Transverse colon (tissue), 4 donors: ENCODE measurements around the gene INPP5B. TPM values are rescaled to one million over a fixed set of nuclear protein-coding genes. Genes with fewer than 3 reads are reported as not detected.

ENCODE experiments used
- DNase-seq: peaks from one replicate; pipeline ENCODE4 v3.0.0-alpha.2; 2019
- H3K27ac ChIP-seq, 4 donors: fragments of 200-600 bp; sonication (generic); 2 replicates each; pipeline ENCODE4 v1.5.1; 2016 to 2018; ENCODE audit warnings: inconsistent platforms in 4 of 4
- H3K27me3 ChIP-seq: fragments of 200-600 bp; sonication (generic); 2 replicates; pipeline ENCODE4 v1.5.1; 2017; ENCODE audit warnings: inconsistent platforms
- H3K36me3 ChIP-seq, 4 donors: fragments of 200-600 bp; sonication (generic); 2 replicates each; pipeline ENCODE4 v1.5.1; 2017 to 2019; ENCODE audit warnings: inconsistent platforms in 4 of 4
- H3K4me1 ChIP-seq, 4 donors: fragments of 200-600 bp; sonication (generic); 2 replicates each; pipeline ENCODE4 v1.5.1; 2017 to 2020; ENCODE audit warnings: inconsistent platforms in 4 of 4
- H3K4me3 ChIP-seq, 4 donors: fragments of 200-600 bp; sonication (generic); 1 replicate in 1 of 4; 2 replicates in 3 of 4; pipeline versions ENCODE4 v1.5.1 to v1.6.1; 2017 to 2019; ENCODE audit warnings: inconsistent platforms in 4 of 4
- H3K9me3 ChIP-seq, 2 donors: fragments of 200-600 bp; sonication (generic); 2 replicates each; pipeline ENCODE4 v1.5.1; 2017 to 2019; ENCODE audit warnings: inconsistent platforms in 2 of 2
- CTCF ChIP-seq, 5 experiments: fragments of 200-600 bp in 3 of 5; fragments of 450-650 bp in 2 of 5; sonication (generic) in 3 of 5; IDR thresholded peaks; 1 replicate in 2 of 5; 2 replicates in 3 of 5; pipeline ENCODE4 v1.5.1; 2016 to 2017; ENCODE audit warnings: antibody characterized with exemption in 5 of 5, inconsistent platforms in 3 of 5, mild to moderate bottlenecking in 2 of 5, moderate library complexity in 1 of 5
- EP300 ChIP-seq: sonication (generic); formaldehyde crosslinking; IDR thresholded peaks from one replicate; pipeline ENCODE4 v1.6.1; 2017; ENCODE audit warnings: antibody characterized with exemption, low read depth
- POLR2A ChIP-seq: fragments of 450-650 bp; IDR thresholded peaks from one replicate; pipeline ENCODE4 v1.6.1; 2016; ENCODE audit warnings: antibody characterized with exemption, mild to moderate bottlenecking, moderate library complexity
- POLR2AphosphoS5 ChIP-seq, 3 donors: sonication (generic); formaldehyde crosslinking; IDR thresholded peaks; one replicate each; pipeline ENCODE4 v1.6.1; 2016; ENCODE audit warnings: antibody characterized with exemption in 3 of 3
- WGBS, 2 donors: methylation state at CpG; one replicate each; pipeline ENCODE4 v1.1.5; 2018; ENCODE audit warnings: low coverage in 1 of 2; 5-methylcytosine and 5-hydroxymethylcytosine counted together
- in situ Hi-C, 4 donors: fragments of 200-750 bp; cut with MboI; loops; one replicate each; pipeline versions ENCODE4 v1.15.0 to v1.15.1; 2017; ENCODE audit warnings: low sequenced_read_pairs in 3 of 4, low pct_ligation_motif_present in 1 of 4, low pct_unique_long_range_greater_than_20kb in 1 of 4
- intact Hi-C: fragments of 100-400 bp; cut with DNase I; formaldehyde crosslinking; loops from one replicate; pipeline ENCODE4 v1.15.1; 2023; ENCODE audit warnings: low total_unique reads
- small RNA-seq, 4 donors: library from RNA; depleted of rRNA; stranded (forward); fragments of <200 nt; gene quantifications; one replicate each; pipeline ENCODE3, GENCODE V24; 2016
- total RNA-seq, 4 donors: library from RNA; depleted of rRNA; stranded (reverse); fragments of >200 nt; gene quantifications; one replicate each; pipeline ENCODE4 v1.1.0, GENCODE V29; 2016

INPP5B gene
- total RNA-seq, 4 donors from 2014 or later = 32.6 to 43.6 (median 39.1) TPM

GRCh38 chr1:37817481-37817880 lies 129.4 kb downstream of the INPP5B start:
- TF ChIP-seq POLR2AphosphoS5 (IDR thresholded peaks at IDR 0.05) = no peak
- TF ChIP-seq POLR2A = no peak
- TF ChIP-seq EP300 = no peak
- no peak for TF ChIP-seq CTCF (IDR thresholded peaks at IDR 0.05)
- H3K27ac ChIP-seq = no peak overlapping the region
- WGBS, 2 donors = 32% methylated on average over 2 of the region's 2 CpGs; no CpG with 5 or more reads in 1 of the 2 donors
- intact Hi-C loops = no loop called here
- no peaks in the 10 kb centered on the region for H3K9me3 ChIP-seq
- peaks cover 0 to 40% (median 16%) of the 10 kb centered on the region in 4 donors for H3K36me3 ChIP-seq
- DNase-seq = no peak
- in situ Hi-C loops = no loop called here
- H3K4me1 ChIP-seq = peaks cover 0 to 6% (median 0%) of the 10 kb centered on the region in 4 donors
- no peak overlapping the region for H3K4me3 ChIP-seq
- no peaks in the 10 kb centered on the region for H3K27me3 ChIP-seq

GRCh38 chr1:37814252-37814651 lies 132.6 kb downstream of the INPP5B start:
- no peak for DNase-seq
- TF ChIP-seq POLR2AphosphoS5 (IDR thresholded peaks at IDR 0.05) (no peak), EP300 (no peak), POLR2A (no peak), CTCF (IDR thresholded peaks at IDR 0.05) (no peak)
- peaks cover 0 to 21% (median 6%) of the 10 kb centered on the region in 4 donors for H3K36me3 ChIP-seq
- no peak overlapping the region for H3K4me3 ChIP-seq
- peaks cover 1 to 20% (median 2%) of the 10 kb centered on the region in 4 donors for H3K4me1 ChIP-seq
- H3K27ac ChIP-seq = no peak overlapping the region
- no peaks in the 10 kb centered on the region for H3K27me3 ChIP-seq
- WGBS, 2 donors = 92 to 100% methylated on average over 2 to 7 of the region's 7 CpGs
- in situ Hi-C loops (no loop called here), intact Hi-C loops (loop anchor here (5.0 kb wide), 1 partner anchor 302 kb away; the partner anchor contains the start of gene MEAF6)
- no peaks in the 10 kb centered on the region for H3K9me3 ChIP-seq

GRCh38 chr1:37813529-37814145 lies 133.2 kb downstream of the INPP5B start:
- H3K27ac ChIP-seq = no peak overlapping the region
- TF ChIP-seq POLR2A (no peak), POLR2AphosphoS5 (IDR thresholded peaks at IDR 0.05) (no peak), EP300 (no peak), CTCF (IDR thresholded peaks at IDR 0.05) (no peak)
- intact Hi-C loops (loop anchor here (5.0 kb wide), 1 partner anchor 301 kb away; the partner anchor contains the start of gene MEAF6), in situ Hi-C loops (no loop called here)
- DNase-seq = no peak
- peaks cover 5 to 26% (median 8%) of the 10 kb centered on the region in 4 donors for H3K4me1 ChIP-seq
- WGBS, 2 donors = 65 to 79% methylated on average over 1 to 2 of the region's 2 CpGs
- no peaks in the 10 kb centered on the region for H3K27me3 ChIP-seq
- H3K9me3 ChIP-seq = no peaks in the 10 kb centered on the region
- H3K36me3 ChIP-seq = peaks cover 0 to 21% (median 6%) of the 10 kb centered on the region in 4 donors
- no peak overlapping the region for H3K4me3 ChIP-seq

- WGBS, 2 donors = 32 to 38% methylated on average over 5 to 7 of the region's 7 CpGs
Measured at GRCh38 chr1:37811027-37811655, 135.7 kb downstream of the INPP5B start.

More at GRCh38 chr1:37811027-37811655, 135.7 kb downstream of the INPP5B start:
- H3K27me3 ChIP-seq = no peaks in the 10 kb centered on the region
- H3K9me3 ChIP-seq = no peaks in the 10 kb centered on the region
- intact Hi-C loops (loop anchor here (5.0 kb wide), 1 partner anchor 299 kb away; the partner anchor contains the start of gene MEAF6), in situ Hi-C loops (no loop called here)
- H3K36me3 ChIP-seq = peaks cover 0 to 17% (median 4%) of the 10 kb centered on the region in 4 donors
- H3K27ac ChIP-seq = no peak overlapping the region
- H3K4me3 ChIP-seq = no peak overlapping the region
- H3K4me1 ChIP-seq = peaks cover 12 to 32% (median 20%) of the 10 kb centered on the region in 4 donors
- TF ChIP-seq EP300 = no peak
- TF ChIP-seq CTCF (IDR thresholded peaks at IDR 0.05) = peak; percentile 74 to 87 (median 81)
- peak; percentile 74 for DNase-seq

Small RNAs within 50 kb of the gene (small RNA-seq; reads per million reads assigned to genes)
- gene RF00017 = 0 reads per million in 4 donors
- gene RF00092 = 0 reads per million in 4 donors
- 0 reads per million in 4 donors for gene RNU6-510P
- 0 reads per million in 4 donors for gene RNU6-584P

Other genes starting within 250 kb of the INPP5B start
- gene EPHA10, start 181.9 kb downstream of the INPP5B start, total RNA-seq = 10 to 100 TPM; 54.5 to 94.3 (median 77.6) TPM
- gene MANEAL, start 153.2 kb downstream of the INPP5B start, total RNA-seq = 1 to 10 TPM; 1.1 to 9.6 (median 5.7) TPM
- gene C1orf122, start 139.3 kb downstream of the INPP5B start, total RNA-seq = 10 to 100 TPM; 48.9 to 71.6 (median 55.2) TPM
- 10 to 100 TPM in 3 of 4 donors, 1 to 10 TPM in 1; 3.4 to 17.2 (median 11.6) TPM for gene YRDC, start 138.8 kb downstream of the INPP5B start, total RNA-seq
- 10 to 100 TPM in 2 of 4 donors, 1 to 10 TPM in 2; 2.2 to 20.2 (median 9.3) TPM for gene MTF1, start 87.5 kb downstream of the INPP5B start, total RNA-seq
- 10 to 100 TPM; 17.7 to 55.0 (median 39.5) TPM for gene SF3A3, start 43.0 kb upstream of the INPP5B start, total RNA-seq
- gene FHL3, start 58.5 kb upstream of the INPP5B start, total RNA-seq = 10 to 100 TPM in 3 of 4 donors, 1 to 10 TPM in 1; 3.0 to 19.1 (median 12.2) TPM
- 10 to 100 TPM in 2 of 4 donors, 1 to 10 TPM in 2; 3.2 to 22.2 (median 15.3) TPM for gene UTP11, start 65.7 kb upstream of the INPP5B start, total RNA-seq
- not detected for gene POU3F1, start 99.7 kb upstream of the INPP5B start, total RNA-seq